GM23338 (cell line): ENCODE measurements around the gene TST. TPM values are rescaled to one million over a fixed set of nuclear protein-coding genes. Genes with fewer than 3 reads are reported as not detected.

Experiments used
- ATAC-seq: fragments of 200-7000 bp; cut with Tn5 transposase; 3 replicates; pipeline ENCODE4 v1.9.1; 2020
- DNase-seq: peaks from one replicate; pipeline ENCODE4 v3.0.0-alpha.2; 2015; ENCODE audit warnings: low spot score
- H2AFZ ChIP-seq: fragments of 200-600 bp; sonication (generic); 2 replicates; pipeline ENCODE4 v1.8.0; 2016; ENCODE audit warnings: antibody characterized with exemption, mild to moderate bottlenecking, moderate library complexity
- H3F3A ChIP-seq: fragments of 200-600 bp; sonication (generic); replicated peaks from 2 replicates; pipeline ENCODE4 v1.8.0; 2017; ENCODE audit warnings: antibody characterized with exemption, mixed run types, low read depth
- H3K27ac ChIP-seq: fragments of 200-600 bp; sonication (generic); 2 replicates; pipeline ENCODE4 v1.6.1; 2016; ENCODE audit warnings: low read depth
- H3K27me3 ChIP-seq: fragments of 200-600 bp; sonication (generic); 2 replicates; pipeline ENCODE4 v1.8.0; 2016; ENCODE audit warnings: mild to moderate bottlenecking, mixed run types, moderate library complexity; ENCODE audit not compliant: insufficient read depth
- H3K36me3 ChIP-seq: fragments of 200-600 bp; sonication (generic); 2 replicates; pipeline ENCODE4 v1.8.0; 2016; ENCODE audit warnings: mild to moderate bottlenecking; ENCODE audit not compliant: insufficient read depth
- H3K4me1 ChIP-seq: fragments of 200-600 bp; sonication (generic); 2 replicates; pipeline ENCODE4 v1.8.0; 2016; ENCODE audit warnings: mild to moderate bottlenecking, moderate library complexity; ENCODE audit not compliant: insufficient read depth
- H3K4me2 ChIP-seq: fragments of 200-600 bp; sonication (generic); 2 replicates; pipeline ENCODE4 v1.7.1; 2017; ENCODE audit warnings: mixed run types
- H3K4me3 ChIP-seq: fragments of 200-600 bp; sonication (generic); 2 replicates; pipeline ENCODE4 v1.6.1; 2016; ENCODE audit warnings: mixed run types
- H3K79me2 ChIP-seq: fragments of 200-600 bp; sonication (generic); replicated peaks from 2 replicates; pipeline ENCODE4 v1.8.0; 2017; ENCODE audit warnings: mild to moderate bottlenecking; ENCODE audit not compliant: insufficient read depth
- H3K9me2 ChIP-seq: fragments of 200-600 bp; sonication (generic); 2 replicates; pipeline ENCODE4 v1.8.0; 2017; ENCODE audit not compliant: insufficient read depth
- H4K20me1 ChIP-seq: fragments of 200-600 bp; sonication (generic); replicated peaks from 2 replicates; pipeline ENCODE4 v1.8.0; 2017; ENCODE audit warnings: mild to moderate bottlenecking; ENCODE audit not compliant: insufficient read depth
- H3K27ac Mint-ChIP-seq: 2 replicates; pipeline ENCODE4 v1.8.0; 2020; ENCODE audit warnings: inconsistent platforms, mild to moderate bottlenecking, moderate library complexity, mixed read lengths
- H3K27me3 Mint-ChIP-seq: 3 replicates; pipeline ENCODE4 v1.8.0; 2022; ENCODE audit warnings: low read depth, mild to moderate bottlenecking, moderate library complexity, mixed read lengths, inconsistent platforms; ENCODE audit not compliant: insufficient read depth, poor library complexity
- H3K36me3 Mint-ChIP-seq: 3 replicates; pipeline ENCODE4 v1.8.0; 2021; ENCODE audit warnings: low read depth, mild to moderate bottlenecking, inconsistent platforms, moderate library complexity, mixed read lengths
- H3K4me1 Mint-ChIP-seq: 3 replicates; pipeline ENCODE4 v1.8.0; 2020; ENCODE audit warnings: mild to moderate bottlenecking, inconsistent platforms, mixed read lengths
- H3K4me3 Mint-ChIP-seq: 3 replicates; pipeline ENCODE4 v1.8.0; 2021; ENCODE audit warnings: moderate library complexity, mild to moderate bottlenecking, inconsistent platforms, mixed read lengths
- H3K9me3 Mint-ChIP-seq: 3 replicates; pipeline ENCODE4 v1.8.0; 2020; ENCODE audit warnings: moderate library complexity, mild to moderate bottlenecking, inconsistent platforms, mixed read lengths
- CREB1 ChIP-seq: fragments of 250-450 bp; sonication (Bioruptor Pico); IDR thresholded peaks from 2 replicates; pipeline ENCODE4 v1.5.0; 2020; ENCODE audit warnings: low read depth, mild to moderate bottlenecking, moderate library complexity
- EZH2 ChIP-seq: fragments of 200-600 bp; sonication (generic); IDR thresholded peaks from one replicate; pipeline ENCODE4 v1.8.0; 2017; ENCODE audit warnings: antibody characterized with exemption, mild to moderate bottlenecking, low read depth; ENCODE audit not compliant: unreplicated experiment
- EZH2phosphoT487 ChIP-seq: fragments of 200-600 bp; sonication (generic); IDR thresholded peaks from one replicate; pipeline ENCODE4 v1.8.1; 2018; ENCODE audit warnings: antibody characterized with exemption; ENCODE audit not compliant: unreplicated experiment
- JUNB ChIP-seq: IDR thresholded peaks from one replicate; pipeline ENCODE4 v1.6.1; 2016; ENCODE audit warnings: antibody characterized with exemption; ENCODE audit not compliant: unreplicated experiment
- NANOG ChIP-seq: IDR thresholded peaks from 2 replicates; pipeline ENCODE4 v1.6.1; 2016; ENCODE audit warnings: antibody characterized with exemption, borderline replicate concordance
- POLR2AphosphoS5 ChIP-seq: IDR thresholded peaks from 2 replicates; pipeline ENCODE4 v1.6.1; 2016; ENCODE audit warnings: antibody characterized with exemption, low read depth
- STAT1 ChIP-seq: IDR thresholded peaks from one replicate; pipeline ENCODE4 v1.6.1; 2016; ENCODE audit warnings: antibody characterized with exemption; ENCODE audit not compliant: unreplicated experiment
- ZNF114 ChIP-seq: fragments of 250-450 bp; sonication (Bioruptor Pico); IDR thresholded peaks from 2 replicates; pipeline ENCODE4 v1.5.0; 2020; ENCODE audit warnings: mild to moderate bottlenecking, moderate library complexity
- ZNF331 ChIP-seq: fragments of 250-450 bp; sonication (Bioruptor Pico); IDR thresholded peaks from 2 replicates; pipeline ENCODE4 v1.5.0; 2020; ENCODE audit warnings: low read depth, mild to moderate bottlenecking, moderate library complexity
- polyA plus RNA-seq: library from polyadenylated mRNA; unstranded; fragments of >200 nt; fragmentation: Nextera tagmentation; extraction: Ambion mirVana; gene quantifications from 2 replicates; pipeline ENCODE4 v1.2.1, GENCODE V29; 2016
- total RNA-seq: library from RNA; depleted of rRNA; stranded (reverse); fragments of >200 nt; shearing (Covaris generic); gene quantifications from 2 replicates; pipeline ENCODE4 v1.2.3, GENCODE V29; 2014
- TF ChIP-seq, protein P1 (sequence below), 2 experiments: fragments of 200-600 bp in 1 of 2; sonication (generic) in 1 of 2; conservative IDR thresholded peaks; 2 replicates each; pipeline versions ENCODE4 v1.5.1 to v1.6.1; 2016 to 2017; ENCODE audit warnings: antibody characterized with exemption in 2 of 2, low read depth in 2 of 2, mild to moderate bottlenecking in 2 of 2, moderate library complexity in 1 of 2
- TF ChIP-seq, protein P2 (sequence below): IDR thresholded peaks from 2 replicates; pipeline ENCODE4 v1.6.1; 2016; ENCODE audit warnings: antibody characterized with exemption
- TF ChIP-seq, protein P3 (sequence below): fragments of 250-450 bp; sonication (Bioruptor Pico); IDR thresholded peaks from 2 replicates; pipeline ENCODE4 v1.5.0; 2020; ENCODE audit warnings: mild to moderate bottlenecking, moderate library complexity
- TF ChIP-seq, protein P4 (sequence below): IDR thresholded peaks from one replicate; pipeline ENCODE4 v1.6.1; 2018; ENCODE audit warnings: antibody characterized with exemption; ENCODE audit not compliant: unreplicated experiment

Gene TST
- total and polyA plus RNA-seq, 2 experiments from 2014 or later: 14.6 to 32.7 TPM

DNA sequence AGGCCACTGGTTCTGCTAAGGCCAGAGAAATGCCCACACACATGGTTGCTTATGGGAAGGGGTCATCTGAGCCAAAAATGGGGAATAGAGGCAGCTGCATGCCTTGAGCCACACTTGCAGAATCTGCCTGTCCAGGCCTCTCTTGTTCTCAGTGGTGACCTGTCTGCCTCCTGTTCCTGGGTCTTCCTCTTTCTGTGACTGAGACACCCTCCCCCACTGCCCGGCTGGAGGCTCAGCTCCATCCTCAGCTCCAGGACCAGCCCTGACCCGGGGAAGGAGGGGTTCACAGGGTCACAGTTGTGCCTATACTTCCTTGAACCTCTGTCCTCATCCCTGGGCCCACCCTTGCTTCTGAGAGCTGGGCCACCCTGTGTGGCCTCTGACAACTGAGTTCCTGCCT lies 53.6 kb downstream of the TST start:
- Histone ChIP-seq H4K20me1 (no peaks in the 10 kb centered on the region), H3F3A (no peaks in the 10 kb centered on the region), H3K36me3 (no peaks in the 10 kb centered on the region), H3K27me3 (no peaks in the 10 kb centered on the region), H3K4me3 (no peak overlapping the region), H3K79me2 (no peaks in the 10 kb centered on the region), H3K4me1 (peaks cover 25% of the 10 kb centered on the region), H3K4me2 (no peak overlapping the region), H3K27ac (no peak overlapping the region), H3K9me2 (0 out of 2 replicates have a peak, but pooled peaks cover 2% of the 10 kb centered on the region), H2AFZ (no peak overlapping the region)
- Mint-ChIP-seq H3K4me3 (no peak overlapping the region), H3K9me3 (peaks cover 3% of the 10 kb centered on the region), H3K4me1 (peaks cover 20% of the 10 kb centered on the region), H3K27ac (no peak overlapping the region), H3K27me3 (peaks cover 4% of the 10 kb centered on the region), H3K36me3 (no peaks in the 10 kb centered on the region)
- no peak for TF ChIP-seq JUNB
- TF ChIP-seq, protein P1, sequence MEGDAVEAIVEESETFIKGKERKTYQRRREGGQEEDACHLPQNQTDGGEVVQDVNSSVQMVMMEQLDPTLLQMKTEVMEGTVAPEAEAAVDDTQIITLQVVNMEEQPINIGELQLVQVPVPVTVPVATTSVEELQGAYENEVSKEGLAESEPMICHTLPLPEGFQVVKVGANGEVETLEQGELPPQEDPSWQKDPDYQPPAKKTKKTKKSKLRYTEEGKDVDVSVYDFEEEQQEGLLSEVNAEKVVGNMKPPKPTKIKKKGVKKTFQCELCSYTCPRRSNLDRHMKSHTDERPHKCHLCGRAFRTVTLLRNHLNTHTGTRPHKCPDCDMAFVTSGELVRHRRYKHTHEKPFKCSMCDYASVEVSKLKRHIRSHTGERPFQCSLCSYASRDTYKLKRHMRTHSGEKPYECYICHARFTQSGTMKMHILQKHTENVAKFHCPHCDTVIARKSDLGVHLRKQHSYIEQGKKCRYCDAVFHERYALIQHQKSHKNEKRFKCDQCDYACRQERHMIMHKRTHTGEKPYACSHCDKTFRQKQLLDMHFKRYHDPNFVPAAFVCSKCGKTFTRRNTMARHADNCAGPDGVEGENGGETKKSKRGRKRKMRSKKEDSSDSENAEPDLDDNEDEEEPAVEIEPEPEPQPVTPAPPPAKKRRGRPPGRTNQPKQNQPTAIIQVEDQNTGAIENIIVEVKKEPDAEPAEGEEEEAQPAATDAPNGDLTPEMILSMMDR (conservative IDR thresholded peaks at IDR 0.05; ENCODE audit: low read depth in 2 of 2): no peak
- TF ChIP-seq EZH2: no peak
- TF ChIP-seq EZH2phosphoT487: no peak
- TF ChIP-seq, protein P2, sequence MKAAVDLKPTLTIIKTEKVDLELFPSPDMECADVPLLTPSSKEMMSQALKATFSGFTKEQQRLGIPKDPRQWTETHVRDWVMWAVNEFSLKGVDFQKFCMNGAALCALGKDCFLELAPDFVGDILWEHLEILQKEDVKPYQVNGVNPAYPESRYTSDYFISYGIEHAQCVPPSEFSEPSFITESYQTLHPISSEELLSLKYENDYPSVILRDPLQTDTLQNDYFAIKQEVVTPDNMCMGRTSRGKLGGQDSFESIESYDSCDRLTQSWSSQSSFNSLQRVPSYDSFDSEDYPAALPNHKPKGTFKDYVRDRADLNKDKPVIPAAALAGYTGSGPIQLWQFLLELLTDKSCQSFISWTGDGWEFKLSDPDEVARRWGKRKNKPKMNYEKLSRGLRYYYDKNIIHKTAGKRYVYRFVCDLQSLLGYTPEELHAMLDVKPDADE: no peak
- TF ChIP-seq STAT1: no peak
- TF ChIP-seq ZNF331 (CRISPR knock-in tag): no peak
- no peak for TF ChIP-seq POLR2AphosphoS5
- TF ChIP-seq, protein P3, sequence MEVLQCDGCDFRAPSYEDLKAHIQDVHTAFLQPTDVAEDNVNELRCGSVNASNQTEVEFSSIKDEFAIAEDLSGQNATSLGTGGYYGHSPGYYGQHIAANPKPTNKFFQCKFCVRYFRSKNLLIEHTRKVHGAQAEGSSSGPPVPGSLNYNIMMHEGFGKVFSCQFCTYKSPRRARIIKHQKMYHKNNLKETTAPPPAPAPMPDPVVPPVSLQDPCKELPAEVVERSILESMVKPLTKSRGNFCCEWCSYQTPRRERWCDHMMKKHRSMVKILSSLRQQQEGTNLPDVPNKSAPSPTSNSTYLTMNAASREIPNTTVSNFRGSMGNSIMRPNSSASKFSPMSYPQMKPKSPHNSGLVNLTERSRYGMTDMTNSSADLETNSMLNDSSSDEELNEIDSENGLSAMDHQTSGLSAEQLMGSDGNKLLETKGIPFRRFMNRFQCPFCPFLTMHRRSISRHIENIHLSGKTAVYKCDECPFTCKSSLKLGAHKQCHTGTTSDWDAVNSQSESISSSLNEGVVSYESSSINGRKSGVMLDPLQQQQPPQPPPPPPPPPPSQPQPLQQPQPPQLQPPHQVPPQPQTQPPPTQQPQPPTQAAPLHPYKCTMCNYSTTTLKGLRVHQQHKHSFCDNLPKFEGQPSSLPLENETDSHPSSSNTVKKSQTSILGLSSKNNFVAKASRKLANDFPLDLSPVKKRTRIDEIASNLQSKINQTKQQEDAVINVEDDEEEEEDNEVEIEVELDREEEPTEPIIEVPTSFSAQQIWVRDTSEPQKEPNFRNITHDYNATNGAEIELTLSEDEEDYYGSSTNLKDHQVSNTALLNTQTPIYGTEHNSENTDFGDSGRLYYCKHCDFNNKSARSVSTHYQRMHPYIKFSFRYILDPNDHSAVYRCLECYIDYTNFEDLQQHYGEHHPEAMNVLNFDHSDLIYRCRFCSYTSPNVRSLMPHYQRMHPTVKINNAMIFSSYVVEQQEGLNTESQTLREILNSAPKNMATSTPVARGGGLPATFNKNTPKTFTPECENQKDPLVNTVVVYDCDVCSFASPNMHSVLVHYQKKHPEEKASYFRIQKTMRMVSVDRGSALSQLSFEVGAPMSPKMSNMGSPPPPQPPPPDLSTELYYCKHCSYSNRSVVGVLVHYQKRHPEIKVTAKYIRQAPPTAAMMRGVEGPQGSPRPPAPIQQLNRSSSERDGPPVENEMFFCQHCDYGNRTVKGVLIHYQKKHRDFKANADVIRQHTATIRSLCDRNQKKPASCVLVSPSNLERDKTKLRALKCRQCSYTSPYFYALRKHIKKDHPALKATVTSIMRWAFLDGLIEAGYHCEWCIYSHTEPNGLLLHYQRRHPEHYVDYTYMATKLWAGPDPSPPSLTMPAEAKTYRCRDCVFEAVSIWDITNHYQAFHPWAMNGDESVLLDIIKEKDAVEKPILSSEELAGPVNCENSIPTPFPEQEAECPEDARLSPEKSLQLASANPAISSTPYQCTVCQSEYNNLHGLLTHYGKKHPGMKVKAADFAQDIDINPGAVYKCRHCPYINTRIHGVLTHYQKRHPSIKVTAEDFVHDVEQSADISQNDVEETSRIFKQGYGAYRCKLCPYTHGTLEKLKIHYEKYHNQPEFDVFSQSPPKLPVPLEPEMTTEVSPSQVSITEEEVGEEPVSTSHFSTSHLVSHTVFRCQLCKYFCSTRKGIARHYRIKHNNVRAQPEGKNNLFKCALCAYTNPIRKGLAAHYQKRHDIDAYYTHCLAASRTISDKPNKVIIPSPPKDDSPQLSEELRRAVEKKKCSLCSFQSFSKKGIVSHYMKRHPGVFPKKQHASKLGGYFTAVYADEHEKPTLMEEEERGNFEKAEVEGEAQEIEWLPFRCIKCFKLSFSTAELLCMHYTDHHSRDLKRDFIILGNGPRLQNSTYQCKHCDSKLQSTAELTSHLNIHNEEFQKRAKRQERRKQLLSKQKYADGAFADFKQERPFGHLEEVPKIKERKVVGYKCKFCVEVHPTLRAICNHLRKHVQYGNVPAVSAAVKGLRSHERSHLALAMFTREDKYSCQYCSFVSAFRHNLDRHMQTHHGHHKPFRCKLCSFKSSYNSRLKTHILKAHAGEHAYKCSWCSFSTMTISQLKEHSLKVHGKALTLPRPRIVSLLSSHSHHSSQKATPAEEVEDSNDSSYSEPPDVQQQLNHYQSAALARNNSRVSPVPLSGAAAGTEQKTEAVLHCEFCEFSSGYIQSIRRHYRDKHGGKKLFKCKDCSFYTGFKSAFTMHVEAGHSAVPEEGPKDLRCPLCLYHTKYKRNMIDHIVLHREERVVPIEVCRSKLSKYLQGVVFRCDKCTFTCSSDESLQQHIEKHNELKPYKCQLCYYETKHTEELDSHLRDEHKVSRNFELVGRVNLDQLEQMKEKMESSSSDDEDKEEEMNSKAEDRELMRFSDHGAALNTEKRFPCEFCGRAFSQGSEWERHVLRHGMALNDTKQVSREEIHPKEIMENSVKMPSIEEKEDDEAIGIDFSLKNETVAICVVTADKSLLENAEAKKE (CRISPR knock-in tag): no peak
- TF ChIP-seq, protein P4, sequence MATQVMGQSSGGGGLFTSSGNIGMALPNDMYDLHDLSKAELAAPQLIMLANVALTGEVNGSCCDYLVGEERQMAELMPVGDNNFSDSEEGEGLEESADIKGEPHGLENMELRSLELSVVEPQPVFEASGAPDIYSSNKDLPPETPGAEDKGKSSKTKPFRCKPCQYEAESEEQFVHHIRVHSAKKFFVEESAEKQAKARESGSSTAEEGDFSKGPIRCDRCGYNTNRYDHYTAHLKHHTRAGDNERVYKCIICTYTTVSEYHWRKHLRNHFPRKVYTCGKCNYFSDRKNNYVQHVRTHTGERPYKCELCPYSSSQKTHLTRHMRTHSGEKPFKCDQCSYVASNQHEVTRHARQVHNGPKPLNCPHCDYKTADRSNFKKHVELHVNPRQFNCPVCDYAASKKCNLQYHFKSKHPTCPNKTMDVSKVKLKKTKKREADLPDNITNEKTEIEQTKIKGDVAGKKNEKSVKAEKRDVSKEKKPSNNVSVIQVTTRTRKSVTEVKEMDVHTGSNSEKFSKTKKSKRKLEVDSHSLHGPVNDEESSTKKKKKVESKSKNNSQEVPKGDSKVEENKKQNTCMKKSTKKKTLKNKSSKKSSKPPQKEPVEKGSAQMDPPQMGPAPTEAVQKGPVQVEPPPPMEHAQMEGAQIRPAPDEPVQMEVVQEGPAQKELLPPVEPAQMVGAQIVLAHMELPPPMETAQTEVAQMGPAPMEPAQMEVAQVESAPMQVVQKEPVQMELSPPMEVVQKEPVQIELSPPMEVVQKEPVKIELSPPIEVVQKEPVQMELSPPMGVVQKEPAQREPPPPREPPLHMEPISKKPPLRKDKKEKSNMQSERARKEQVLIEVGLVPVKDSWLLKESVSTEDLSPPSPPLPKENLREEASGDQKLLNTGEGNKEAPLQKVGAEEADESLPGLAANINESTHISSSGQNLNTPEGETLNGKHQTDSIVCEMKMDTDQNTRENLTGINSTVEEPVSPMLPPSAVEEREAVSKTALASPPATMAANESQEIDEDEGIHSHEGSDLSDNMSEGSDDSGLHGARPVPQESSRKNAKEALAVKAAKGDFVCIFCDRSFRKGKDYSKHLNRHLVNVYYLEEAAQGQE: no peak
- no peak for TF ChIP-seq NANOG
- no peak for TF ChIP-seq ZNF114 (CRISPR knock-in tag)
- TF ChIP-seq CREB1 (CRISPR knock-in tag): no peak
- ATAC-seq (no peak), DNase-seq (no peak)
